ENCODE measurements around the gene SLC13A5.
"Not testable (repeated sequence)": the region's sequence is repeated elsewhere in the genome, so short reads cannot be mapped to it uniquely, and the experiment has no call there.

Gene SLC13A5

DNA sequence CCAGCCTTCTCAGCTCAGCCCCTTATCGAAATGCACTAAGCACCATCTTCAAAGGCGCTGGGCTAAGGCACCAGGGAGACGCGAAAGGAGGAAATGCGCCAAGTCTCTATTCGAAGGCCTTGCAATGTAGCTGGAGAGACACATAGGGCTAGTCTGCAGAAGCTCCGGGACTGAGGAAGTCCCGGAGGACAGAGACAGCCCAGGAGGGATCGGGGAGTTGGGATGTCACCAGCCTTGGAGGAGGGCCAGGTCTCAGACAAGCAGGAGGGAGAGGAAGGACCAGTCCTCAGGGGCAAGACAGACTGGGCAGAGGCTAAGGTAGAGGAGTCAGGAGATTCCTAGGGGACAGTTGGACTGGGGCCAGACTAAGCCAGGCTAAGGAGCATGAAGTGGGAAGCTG, 53.1 kb downstream of the SLC13A5 start:
- no peak for TF ChIP-seq CTCF (IDR thresholded peaks at IDR 0.05; ENCODE audit: low read length, missing control alignments)
- H3K4me3 ChIP-seq (replicated peaks; ENCODE audit: low read depth, low read length): no peak overlapping the region
- DNase-seq (ENCODE audit: low read depth): no peak

DNA sequence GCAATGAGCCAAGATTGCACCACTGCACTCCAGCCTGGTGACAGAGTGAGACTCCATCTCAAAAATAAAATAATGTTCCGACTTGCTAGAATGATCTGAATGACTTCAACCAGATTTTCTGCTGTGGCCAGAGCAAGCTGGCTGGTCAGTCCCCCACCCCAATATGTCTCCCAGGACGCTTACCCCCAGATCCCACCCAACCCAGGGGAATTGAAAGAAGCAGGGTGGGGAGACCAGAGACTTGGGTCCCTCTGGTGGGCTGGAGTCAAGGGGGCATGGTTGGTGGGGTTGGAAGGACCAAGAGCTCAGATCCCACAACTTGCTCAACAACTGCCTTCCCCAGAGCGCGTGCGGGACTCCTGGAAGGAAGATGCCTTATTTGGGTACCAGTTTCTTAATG, 54.8 kb downstream of the SLC13A5 start:
- DNase-seq (ENCODE audit: low read depth); H3K4me3 ChIP-seq (replicated peaks; ENCODE audit: low read depth, low read length): not testable (repeated sequence)

DNA sequence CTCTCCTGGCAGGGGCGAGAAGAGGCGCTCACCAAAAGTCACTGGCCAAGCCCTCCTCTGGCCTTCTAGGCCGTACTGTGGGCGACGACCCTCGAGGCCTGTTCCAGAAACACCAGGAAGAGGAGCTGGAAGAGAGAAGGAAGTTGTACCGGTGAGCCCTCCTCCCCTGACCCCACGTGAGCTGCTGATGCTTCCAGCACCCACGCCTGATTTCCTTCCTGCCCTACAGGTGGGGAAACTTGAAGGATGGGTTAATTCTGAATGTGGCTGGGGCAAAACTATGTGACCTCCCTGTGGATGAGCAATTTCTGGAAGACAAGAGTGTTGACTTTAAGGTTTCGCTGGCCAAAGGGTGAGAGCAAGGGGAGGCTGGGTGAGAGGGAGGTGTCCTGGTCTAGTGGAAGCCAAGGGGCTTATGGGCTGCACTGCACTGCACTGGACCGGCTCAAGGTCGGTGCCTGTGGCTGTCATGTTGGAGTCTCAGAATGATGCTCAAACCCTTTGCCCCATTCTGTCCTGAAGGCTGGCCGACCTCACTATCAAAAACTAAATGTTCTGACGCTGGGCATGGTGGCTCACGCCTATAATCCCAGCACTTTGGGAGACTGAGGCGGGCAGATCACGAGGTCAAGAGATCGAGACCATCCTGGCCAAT, 55.4 kb downstream of the SLC13A5 start:
- no peak for TF ChIP-seq CTCF (IDR thresholded peaks at IDR 0.05; ENCODE audit: low read length, missing control alignments)
- H3K4me3 ChIP-seq (replicated peaks; ENCODE audit: low read depth, low read length): no peak overlapping the region
- DNase-seq (ENCODE audit: low read depth): no peak

- H3K4me3 ChIP-seq (replicated peaks; ENCODE audit: low read depth, low read length); DNase-seq (ENCODE audit: low read depth): not testable (repeated sequence)
Observed at GRCh38 chr17:6656797-6657632, 56.2 kb downstream of the SLC13A5 start.

- not testable (repeated sequence) for H3K4me3 ChIP-seq (replicated peaks; ENCODE audit: low read depth, low read length); DNase-seq (ENCODE audit: low read depth)
Observed at GRCh38 chr17:6655732-6656361, 57.3 kb downstream of the SLC13A5 start.

- TF ChIP-seq CTCF (IDR thresholded peaks at IDR 0.05; ENCODE audit: low read length, missing control alignments): no peak
Observed at GRCh38 chr17:6654841-6655731, 58.1 kb downstream of the SLC13A5 start.

DNA sequence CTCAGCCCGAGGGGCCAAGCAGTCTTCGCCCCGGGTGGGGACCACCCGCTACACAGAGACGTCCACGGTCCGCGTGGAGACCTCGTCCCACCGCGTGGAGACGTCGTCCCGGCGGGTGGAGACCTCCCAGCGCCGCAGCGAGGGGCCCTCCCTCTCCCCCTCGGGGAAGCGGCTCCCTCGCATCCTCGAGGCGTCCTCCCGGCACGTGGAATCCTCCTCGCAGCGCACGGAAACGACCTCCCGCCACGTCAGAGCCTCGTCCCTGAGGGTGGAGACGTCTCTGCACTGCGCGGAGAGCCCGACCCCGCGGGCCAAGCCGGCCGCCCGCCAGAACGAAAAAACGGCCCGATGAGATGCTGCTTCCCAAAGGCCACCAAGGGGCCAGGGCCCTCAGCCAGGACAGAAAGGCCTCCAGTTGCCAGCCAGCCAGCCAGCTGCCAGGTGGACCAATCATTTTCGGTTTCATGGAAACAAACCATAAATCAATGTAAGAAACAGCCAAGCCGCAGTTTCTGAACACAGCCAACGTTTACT, 61.2 kb downstream of the SLC13A5 start:
- DNase-seq (ENCODE audit: low read depth): peak; percentile 32
- peak overlapping the region; percentile 100 for H3K4me3 ChIP-seq (replicated peaks; ENCODE audit: low read depth, low read length)
- TF ChIP-seq CTCF (IDR thresholded peaks at IDR 0.05; ENCODE audit: low read length, missing control alignments): no peak

More at GRCh38 chr17:6654841-6655731, 58.1 kb downstream of the SLC13A5 start:
- DNase-seq (ENCODE audit: low read depth): peak; percentile 10
- no peak overlapping the region for H3K4me3 ChIP-seq (replicated peaks; ENCODE audit: low read depth, low read length)

Data from fibroblast of pulmonary artery (primary cell).